Neural progenitor cell (in vitro differentiated cells): Measurements from ENCODE around the gene GPR156. TPM values are rescaled to one million over a fixed set of nuclear protein-coding genes. Genes with fewer than 3 reads are reported as not detected.
A peak's percentile ranks its signal among the peaks of the same experiment; 100 is the strongest.

Experiments used
- DNase-seq: peaks from one replicate; pipeline ENCODE4 v3.0.0-alpha.2; 2016; ENCODE audit warnings: low spot score
- H2AFZ ChIP-seq: fragments of 200-600 bp; sonication (generic); replicated peaks from 2 replicates; pipeline ENCODE4 v1.6.1; 2016; ENCODE audit warnings: antibody characterized with exemption
- H3F3A ChIP-seq: fragments of 200-600 bp; sonication (generic); 2 replicates; pipeline ENCODE4 v1.6.1; 2016; ENCODE audit warnings: antibody characterized with exemption, low read depth
- H3K27ac ChIP-seq: fragments of 200-600 bp; sonication (generic); 2 replicates; pipeline ENCODE4 v1.5.1; 2016; ENCODE audit warnings: mild to moderate bottlenecking
- H3K27me3 ChIP-seq: fragments of 200-600 bp; sonication (generic); 2 replicates; pipeline ENCODE4 v1.6.1; 2016; ENCODE audit warnings: mild to moderate bottlenecking, moderate library complexity
- H3K36me3 ChIP-seq: fragments of 200-600 bp; sonication (generic); 2 replicates; pipeline ENCODE4 v1.5.1; 2016
- H3K4me1 ChIP-seq: fragments of 200-600 bp; sonication (generic); 2 replicates; pipeline ENCODE4 v1.6.1; 2016; ENCODE audit warnings: mixed run types
- H3K4me2 ChIP-seq: fragments of 200-600 bp; sonication (generic); 2 replicates; pipeline ENCODE4 v1.6.1; 2016
- H3K4me3 ChIP-seq: fragments of 200-600 bp; sonication (generic); 2 replicates; pipeline ENCODE4 v1.5.1; 2016
- H3K79me2 ChIP-seq: fragments of 200-600 bp; sonication (generic); 2 replicates; pipeline ENCODE4 v1.6.1; 2016; ENCODE audit warnings: low read depth
- H3K9ac ChIP-seq: fragments of 200-600 bp; sonication (generic); 2 replicates; pipeline ENCODE4 v1.6.1; 2016
- H3K9me3 ChIP-seq: fragments of 200-600 bp; sonication (generic); 2 replicates; pipeline ENCODE4 v1.5.1; 2016; ENCODE audit warnings: low read depth
- H4K20me1 ChIP-seq: fragments of 200-600 bp; sonication (generic); 2 replicates; pipeline ENCODE4 v1.6.1; 2016; ENCODE audit warnings: low read depth
- H3K27ac Mint-ChIP-seq: 3 replicates; pipeline ENCODE4 v1.8.0; 2021; ENCODE audit warnings: mixed read lengths
- H3K27me3 Mint-ChIP-seq: 2 replicates; pipeline ENCODE4 v1.8.0; 2022; ENCODE audit warnings: low read depth, mild to moderate bottlenecking, inconsistent platforms, moderate library complexity, mixed read lengths; ENCODE audit not compliant: insufficient read depth
- H3K36me3 Mint-ChIP-seq: 3 replicates; pipeline ENCODE4 v1.8.0; 2021; ENCODE audit warnings: mixed read lengths
- H3K4me1 Mint-ChIP-seq: 3 replicates; pipeline ENCODE4 v1.8.0; 2021; ENCODE audit warnings: mixed read lengths
- H3K4me3 Mint-ChIP-seq: 3 replicates; pipeline ENCODE4 v1.8.0; 2021; ENCODE audit warnings: mild to moderate bottlenecking, moderate library complexity, mixed read lengths
- H3K9me3 Mint-ChIP-seq: 3 replicates; pipeline ENCODE4 v1.8.0; 2020; ENCODE audit warnings: mixed read lengths
- CTCF ChIP-seq: fragments of 200-600 bp; sonication (generic); IDR thresholded peaks from 2 replicates; pipeline ENCODE4 v1.5.1; 2017; ENCODE audit warnings: antibody characterized with exemption, mild to moderate bottlenecking
- EZH2 ChIP-seq: fragments of 200-600 bp; sonication (generic); IDR thresholded peaks from 2 replicates; pipeline ENCODE4 v1.6.1; 2017; ENCODE audit warnings: antibody characterized with exemption, mild to moderate bottlenecking, moderate library complexity
- EZH2phosphoT487 ChIP-seq: fragments of 200-600 bp; sonication (generic); IDR thresholded peaks from 2 replicates; pipeline ENCODE4 v1.6.1; 2017; ENCODE audit warnings: antibody characterized with exemption
- total RNA-seq: library from RNA; depleted of rRNA; stranded (reverse); fragments of >200 nt; gene quantifications from 2 replicates; pipeline ENCODE4 v1.2.3, GENCODE V29; 2015; ENCODE audit warnings: low replicate concordance

GPR156 gene
- total RNA-seq, 1 donor from 2014 or later = 2.2 TPM

GRCh38 chr3:120289636-120290035, 4.6 kb upstream of the GPR156 start:
- Mint-ChIP-seq H3K4me1 (peaks cover 1% of the 10 kb centered on the region), H3K9me3 (peaks cover 33% of the 10 kb centered on the region), H3K4me3 (no peak overlapping the region), H3K27me3 (peaks cover 5% of the 10 kb centered on the region), H3K27ac (no peak overlapping the region), H3K36me3 (peaks cover 11% of the 10 kb centered on the region)
- TF ChIP-seq EZH2phosphoT487 (no peak), EZH2 (no peak), CTCF (no peak)
- H3K36me3 ChIP-seq = no peaks in the 10 kb centered on the region
- no peak overlapping the region for H2AFZ ChIP-seq
- no peaks in the 10 kb centered on the region for H3K79me2 ChIP-seq
- peaks cover 21% of the 10 kb centered on the region for H3K27me3 ChIP-seq
- no peaks in the 10 kb centered on the region for H4K20me1 ChIP-seq
- H3K4me3 ChIP-seq = no peak overlapping the region
- no peak overlapping the region for H3K9ac ChIP-seq
- peaks cover 9% of the 10 kb centered on the region for H3F3A ChIP-seq
- no peaks in the 10 kb centered on the region for H3K9me3 ChIP-seq
- DNase-seq = no peak
- H3K4me1 ChIP-seq = no peaks in the 10 kb centered on the region
- H3K27ac ChIP-seq = no peak overlapping the region
- H3K4me2 ChIP-seq = no peak overlapping the region

GRCh38 chr3:120286465-120286864, 1.4 kb upstream of the GPR156 start:
- H3F3A ChIP-seq = peaks cover 9% of the 10 kb centered on the region
- no peak overlapping the region for H2AFZ ChIP-seq
- no peak for TF ChIP-seq EZH2
- no peak for TF ChIP-seq EZH2phosphoT487
- no peak for TF ChIP-seq CTCF
- no peaks in the 10 kb centered on the region for H3K4me1 ChIP-seq
- peaks cover 2% of the 10 kb centered on the region for H3K4me1 Mint-ChIP-seq
- DNase-seq = no peak
- H3K4me3 ChIP-seq = no peak overlapping the region
- peaks cover 7% of the 10 kb centered on the region for H3K9me3 Mint-ChIP-seq
- H3K27me3 Mint-ChIP-seq = peaks cover 10% of the 10 kb centered on the region
- H3K27ac Mint-ChIP-seq = no peak overlapping the region
- no peak overlapping the region for H3K4me3 Mint-ChIP-seq
- no peaks in the 10 kb centered on the region for H3K9me3 ChIP-seq
- no peak overlapping the region for H3K4me2 ChIP-seq
- H3K9ac ChIP-seq = no peak overlapping the region
- H4K20me1 ChIP-seq = no peaks in the 10 kb centered on the region
- H3K27ac ChIP-seq = no peak overlapping the region
- peaks cover 42% of the 10 kb centered on the region for H3K27me3 ChIP-seq
- no peaks in the 10 kb centered on the region for H3K79me2 ChIP-seq
- no peaks in the 10 kb centered on the region for H3K36me3 ChIP-seq
- H3K36me3 Mint-ChIP-seq = peaks cover 3% of the 10 kb centered on the region

- Histone ChIP-seq H3K4me2 (peak overlapping the region; percentile 65), H4K20me1 (no peaks in the 10 kb centered on the region), H3K79me2 (no peaks in the 10 kb centered on the region), H3K27me3 (peaks cover 42% of the 10 kb centered on the region), H3K4me1 (no peaks in the 10 kb centered on the region), H3K9me3 (no peaks in the 10 kb centered on the region), H3F3A (peaks cover 9% of the 10 kb centered on the region), H2AFZ (peak overlapping the region; percentile 99), H3K36me3 (no peaks in the 10 kb centered on the region), H3K9ac (no peak overlapping the region), H3K27ac (no peak overlapping the region), H3K4me3 (peak overlapping the region; percentile 44)
- Mint-ChIP-seq H3K4me3 (peak overlapping the region; percentile 22), H3K27ac (no peak overlapping the region), H3K27me3 (peaks cover 11% of the 10 kb centered on the region), H3K4me1 (peaks cover 2% of the 10 kb centered on the region), H3K9me3 (peaks cover 4% of the 10 kb centered on the region), H3K36me3 (peaks cover 3% of the 10 kb centered on the region)
- TF ChIP-seq EZH2 (no peak), EZH2phosphoT487 (no peak), CTCF (no peak)
- no peak for DNase-seq
These were observed 453 bp upstream of the GPR156 start for GRCh38 chr3:120285508-120285841.

- Histone ChIP-seq H3K9ac (no peak overlapping the region), H3K27me3 (peaks cover 37% of the 10 kb centered on the region), H3K4me1 (no peaks in the 10 kb centered on the region), H4K20me1 (no peaks in the 10 kb centered on the region), H3K36me3 (no peaks in the 10 kb centered on the region), H3K4me3 (no peak overlapping the region), H3K4me2 (no peak overlapping the region), H3K27ac (no peak overlapping the region), H3F3A (peaks cover 9% of the 10 kb centered on the region), H3K79me2 (no peaks in the 10 kb centered on the region), H2AFZ (no peak overlapping the region), H3K9me3 (no peaks in the 10 kb centered on the region)
- no peak overlapping the region for H3K4me3 Mint-ChIP-seq
- peaks cover 8% of the 10 kb centered on the region for H3K27me3 Mint-ChIP-seq
- DNase-seq = peak; percentile 32
- H3K27ac Mint-ChIP-seq = no peak overlapping the region
- no peaks in the 10 kb centered on the region for H3K36me3 Mint-ChIP-seq
- no peak for TF ChIP-seq EZH2
- TF ChIP-seq CTCF = no peak
- no peak for TF ChIP-seq EZH2phosphoT487
- peaks cover 2% of the 10 kb centered on the region for H3K4me1 Mint-ChIP-seq
- no peaks in the 10 kb centered on the region for H3K9me3 Mint-ChIP-seq
These were observed 3.8 kb downstream of the GPR156 start for GRCh38 chr3:120281261-120281660.
